HepG2 (cell line): ENCODE results near the gene AGAP1. TPM values are rescaled to one million over a fixed set of nuclear protein-coding genes. Genes with fewer than 3 reads are reported as not detected.

Source experiments
- ATAC-seq: fragments of 200-7000 bp; cut with Tn5 transposase; 3 replicates; pipeline ENCODE4 v1.9.1; 2020; ENCODE audit warnings: mild to moderate bottlenecking, moderate library complexity
- BruUV-seq: library from RNA; stranded (reverse); fragments of 400-500 nt; replicated peaks from 2 replicates; lab custom pipeline; 2021; lab: Mats Ljungman, UMichigan
- CTCF ChIA-PET: fragments of 300-600 bp; formaldehyde crosslinking; extraction: SDS; loops from one replicate; lab custom pipeline; 2021; ENCODE audit warnings: low total read pairs, inconsistent platforms, low intra/inter-chr PET ratio; lab: Yijun Ruan, JAX
- POLR2A ChIA-PET: fragments of 350-600 bp; sonication (Branson Sonifier 250); formaldehyde crosslinking; loops from one replicate; lab custom pipeline; 2020; ENCODE audit warnings: antibody characterized with exemption, inconsistent platforms; lab: Yijun Ruan, JAX
- DNase-seq: peaks from one replicate; pipeline ENCODE4 v3.0.0-alpha.2; 2015; ENCODE audit warnings: low spot score
- FAIRE-seq: peaks from 3 replicates; lab custom pipeline; 2011; peaks lifted over from hg19 to GRCh38; lab: Jason Lieb, UNC
- H2AFZ ChIP-seq: one replicate; pipeline ENCODE4 v1.6.1; 2011; ENCODE audit warnings: low read length, inconsistent platforms
- H3K27ac ChIP-seq: fragments of 300-600 bp; 3 replicates; pipeline ENCODE4 v1.8.0; 2011; ENCODE audit warnings: mixed run types, mild to moderate bottlenecking, mixed read lengths, low read length, inconsistent platforms; ENCODE audit not compliant: insufficient read depth; ENCODE audit errors: extremely low read length
- H3K27me3 ChIP-seq, 2 experiments: fragments of 200-600 bp in 1 of 2; 2 replicates in 1 of 2; 3 replicates in 1 of 2; pipeline versions ENCODE4 v1.6.0 to v1.8.0; 2011; ENCODE audit warnings: low read length in 2 of 2, mild to moderate bottlenecking in 2 of 2, moderate library complexity in 2 of 2, inconsistent platforms in 1 of 2; ENCODE audit not compliant: insufficient read depth in 2 of 2, control insufficient read depth in 1 of 2
- H3K36me3 ChIP-seq, 2 experiments: fragments of 200-600 bp in 1 of 2; replicated peaks in 1 of 2; 2 replicates in 1 of 2; 3 replicates in 1 of 2; pipeline versions ENCODE4 v1.5.1 to v1.8.0; 2011; ENCODE audit warnings: low read length in 2 of 2, inconsistent platforms in 1 of 2; ENCODE audit not compliant: insufficient read depth in 2 of 2, control insufficient read depth in 1 of 2
- H3K4me1 ChIP-seq: 2 replicates; pipeline ENCODE4 v1.5.1; 2012; ENCODE audit warnings: low read length, inconsistent platforms; ENCODE audit not compliant: insufficient read depth
- H3K4me2 ChIP-seq: 2 replicates; pipeline ENCODE4 v1.6.0; 2011; ENCODE audit warnings: low read depth, low read length, inconsistent platforms
- H3K4me3 ChIP-seq, 3 experiments: fragments of 200-600 bp in 1 of 3; sonication (generic), shearing (Covaris generic) in 1 of 3; replicated peaks in 1 of 3; 2 replicates each; pipeline ENCODE4 v1.5.1; 2011 to 2016; ENCODE audit warnings: low read length in 3 of 3, inconsistent platforms in 2 of 3, low read depth in 2 of 3, mild to moderate bottlenecking in 2 of 3, control low read depth in 1 of 3, mixed read lengths in 1 of 3; ENCODE audit not compliant: insufficient read depth in 1 of 3
- H3K79me2 ChIP-seq: one replicate; pipeline ENCODE4 v1.6.1; 2011; ENCODE audit warnings: low read length, inconsistent platforms; ENCODE audit not compliant: insufficient read depth
- H3K9ac ChIP-seq: 2 replicates; pipeline ENCODE4 v1.6.0; 2011; ENCODE audit warnings: mild to moderate bottlenecking, low read depth, low read length, inconsistent platforms; ENCODE audit not compliant: insufficient read depth
- H3K9me3 ChIP-seq: 2 replicates; pipeline ENCODE4 v1.5.1; 2012; ENCODE audit warnings: mild to moderate bottlenecking, low read length
- H4K20me1 ChIP-seq: 2 replicates; pipeline ENCODE4 v1.6.0; 2011; ENCODE audit warnings: inconsistent platforms, mild to moderate bottlenecking, low read length, moderate library complexity; ENCODE audit not compliant: insufficient read depth
- FOXC1 ChIP-seq: sonication (generic); formaldehyde crosslinking; IDR thresholded peaks from 2 replicates; pipeline ENCODE4 v1.8.0; 2022; ENCODE audit warnings: mild to moderate bottlenecking, missing genetic modification reagents, borderline replicate concordance
- HHEX ChIP-seq: IDR thresholded peaks from 2 replicates; pipeline ENCODE4 v1.6.1; 2016; ENCODE audit warnings: control low read depth
- KLF12 ChIP-seq: sonication (generic); formaldehyde crosslinking; IDR thresholded peaks from 2 replicates; pipeline ENCODE4 v1.4.0; 2020; ENCODE audit warnings: missing genetic modification reagents, borderline replicate concordance
- RARG ChIP-seq: sonication (generic); formaldehyde crosslinking; IDR thresholded peaks from 2 replicates; pipeline ENCODE4 v1.4.0; 2020; ENCODE audit warnings: low read depth, mild to moderate bottlenecking, missing genetic modification reagents
- SNAPC5 ChIP-seq: sonication (generic); formaldehyde crosslinking; IDR thresholded peaks from 2 replicates; pipeline ENCODE4 v1.8.1; 2023; ENCODE audit warnings: mild to moderate bottlenecking, missing genetic modification reagents, borderline replicate concordance
- SRSF1 ChIP-seq: fragments of 200-400 bp; formaldehyde crosslinking; optimal IDR thresholded peaks from 2 replicates; pipeline ENCODE3; 2017; ENCODE audit warnings: mild to moderate bottlenecking, low read depth, low read length, moderate library complexity
- WIZ ChIP-seq: sonication (generic); formaldehyde crosslinking; IDR thresholded peaks from 2 replicates; pipeline ENCODE4 v1.5.1; 2020; ENCODE audit warnings: mild to moderate bottlenecking, missing genetic modification reagents
- XRCC5 ChIP-seq: fragments of 200-400 bp; formaldehyde crosslinking; optimal IDR thresholded peaks from 2 replicates; pipeline ENCODE3; 2017; ENCODE audit warnings: mild to moderate bottlenecking, low read length
- ZBTB26 ChIP-seq: IDR thresholded peaks from 2 replicates; pipeline ENCODE4 v1.6.1; 2016; ENCODE audit warnings: missing compliant biosample characterization, missing genetic modification reagents, borderline replicate concordance
- ZBTB7B ChIP-seq: sonication (generic); formaldehyde crosslinking; IDR thresholded peaks from 2 replicates; pipeline ENCODE4 v1.4.0; 2020; ENCODE audit warnings: missing genetic modification reagents
- ZNF530 ChIP-seq: sonication (generic); formaldehyde crosslinking; IDR thresholded peaks from 2 replicates; pipeline ENCODE4 v1.5.0; 2020; ENCODE audit warnings: low read depth, mild to moderate bottlenecking, missing genetic modification reagents
- ZNF747 ChIP-seq: sonication (generic); formaldehyde crosslinking; IDR thresholded peaks from 2 replicates; pipeline ENCODE4 v1.8.1; 2023; ENCODE audit warnings: missing genetic modification reagents, mild to moderate bottlenecking, borderline replicate concordance
- ZNF788 ChIP-seq: sonication (generic); formaldehyde crosslinking; IDR thresholded peaks from 2 replicates; pipeline ENCODE4 v1.5.0; 2020; ENCODE audit warnings: mild to moderate bottlenecking, missing genetic modification reagents, borderline replicate concordance
- ZSCAN22 ChIP-seq: sonication (generic); formaldehyde crosslinking; IDR thresholded peaks from 2 replicates; pipeline ENCODE4 v1.4.0; 2020; ENCODE audit warnings: mild to moderate bottlenecking, missing genetic modification reagents
- WGBS: methylation state at CpG from one replicate; pipeline ENCODE4 v1.1.6; 2017; ENCODE audit warnings: low lambda C conversion rate; 5-methylcytosine and 5-hydroxymethylcytosine counted together
- in situ Hi-C: cut with HindIII; loops from 2 replicates; pipeline ENCODE4 v1.10.0; 2017; ENCODE audit warnings: low pct_unique_long_range_greater_than_20kb; ENCODE audit not compliant: extremely low pct_ligation_motif_present
- intact Hi-C: fragments of 100-400 bp; cut with micrococcal nuclease; formaldehyde crosslinking; loops from one replicate; pipeline ENCODE4 v1.10.0; 2022; ENCODE audit not compliant: unreplicated experiment
- polyA plus RNA-seq, 8 experiments: library from polyadenylated mRNA; depleted of rRNA in 3 of 8; stranded (reverse) in 7 of 8; unstranded in 1 of 8; fragments of >200 nt; fragmentation: Illumina TruSeq in 4 of 8; extraction: Trizol in 4 of 8; gene quantifications; 2 replicates each; pipeline versions ENCODE4 v1.2.1 to v1.2.3, GENCODE V29; 2011 to 2016; ENCODE audit warnings: low read depth in 4 of 8, missing spikeins in 1 of 8, mixed read lengths in 1 of 8; ENCODE audit not compliant: insufficient read depth in 1 of 8
- total RNA-seq, 5 experiments: library from RNA; depleted of rRNA; stranded (reverse); fragments of >200 nt; fragmentation: Illumina TruSeq; extraction: Trizol; gene quantifications; 2 replicates each; pipeline ENCODE4 v1.2.3, GENCODE V29; 2016; ENCODE audit warnings: low read depth in 1 of 5

AGAP1 gene
- total and polyA plus RNA-seq, 2 of the 13 experiments (the other 11 are each of a cell fraction or from before 2014, with no cell fraction given): 21.2 to 32.7 TPM

- TF ChIP-seq SRSF1 (no peak), HHEX (CRISPR knock-in tag) (no peak), ZBTB7B (no peak), KLF12 (CRISPR knock-in tag) (no peak)
- TF ChIP-seq, all 625 proteins: peak for 0
Observed at GRCh38 chr2:236157366-236157765, 663.5 kb downstream of the AGAP1 start (continued).

GRCh38 chr2:236157815-236158498 lies 664.1 kb downstream of the AGAP1 start:
- Histone ChIP-seq H3K4me1 (no peaks in the 10 kb centered on the region), H3K4me2 (no peak overlapping the region), H3K79me2 (no peaks in the 10 kb centered on the region), H2AFZ (no peak overlapping the region), H3K36me3 (no peaks in the 10 kb centered on the region), H3K9ac (no peak overlapping the region), H3K9me3 (0 out of 2 replicates have a peak, but pooled peaks cover 4% of the 10 kb centered on the region), H3K4me3 (no peak overlapping the region), H4K20me1 (no peaks in the 10 kb centered on the region), H3K27ac (no peak overlapping the region), H3K27me3 (peaks cover 11 to 73% of the 10 kb centered on the region in 2 experiments)
- DNase-seq (no peak), ATAC-seq (no peak), FAIRE-seq (no peak)
- intact Hi-C loops (no loop called here), in situ Hi-C loops (no loop called here)
- no TSS peak for BruUV-seq
- TF ChIP-seq WIZ (CRISPR knock-in tag): no peak
- no peak for TF ChIP-seq ZNF788
- no peak for TF ChIP-seq XRCC5
- TF ChIP-seq ZNF530 (CRISPR knock-in tag): no peak
- TF ChIP-seq FOXC1 (CRISPR knock-in tag): no peak
- TF ChIP-seq RARG (CRISPR knock-in tag): no peak
- TF ChIP-seq SNAPC5 (CRISPR knock-in tag): no peak
- no peak for TF ChIP-seq ZSCAN22
- TF ChIP-seq ZBTB26 (CRISPR knock-in tag): no peak
- no peak for TF ChIP-seq ZNF747 (CRISPR knock-in tag)
- ChIA-PET POLR2A (no interaction called here), CTCF (no interaction called here)
- 45% methylated on average over 10 of the region's 10 CpGs for WGBS
